Measurements from ENCODE around the gene TXNDC17.

- TF ChIP-seq YY1 (IDR thresholded peaks at IDR 0.05; ENCODE audit: insufficient read depth, insufficient read length) (no peak), SUZ12 (IDR thresholded peaks at IDR 0.05; ENCODE audit: extremely low read depth, insufficient read depth, insufficient read length) (no peak)
Measured at GRCh38 chr17:6679241-6679640, 38.4 kb downstream of the TXNDC17 start.

Data from NT2/D1 (cell line).